NOMO-1 (cell line): ENCODE results near the gene CDC7.
"Not testable (repeated sequence)": the region's sequence is repeated elsewhere in the genome, so short reads cannot be mapped to it uniquely, and the experiment has no call there.

Experiments
- DNase-seq, 2 experiments: peaks; one replicate each; lab custom pipeline; 2025; ENCODE audit not compliant: unreplicated experiment in 2 of 2; lab: John Stamatoyannopoulos, UW

The CDC7 gene

GRCh38 chr1:91507328-91507727 lies 6.7 kb downstream of the CDC7 start:
- no peak for DNase-seq

DNA sequence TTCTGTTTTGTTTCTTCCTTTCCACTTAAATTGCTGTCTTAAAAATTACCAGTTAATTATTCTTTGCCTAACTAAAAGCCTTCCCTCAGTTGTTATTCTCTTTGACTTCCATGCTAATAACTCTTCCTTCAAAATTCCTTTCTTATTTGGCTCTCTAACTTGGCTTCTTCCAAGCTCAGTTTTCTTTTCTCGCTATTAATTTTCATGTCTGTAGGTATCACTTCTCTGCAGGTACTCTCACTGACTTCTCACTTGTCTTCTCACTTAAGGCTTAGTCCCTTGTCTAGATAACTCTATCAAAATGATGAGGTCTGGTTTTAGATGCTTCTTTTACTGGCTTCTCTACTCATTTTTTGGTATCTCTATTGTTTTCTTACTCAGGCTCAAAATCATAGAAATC lies 10.1 kb downstream of the CDC7 start:
- no peak for DNase-seq

GRCh38 chr1:91511386-91511785 lies 10.7 kb downstream of the CDC7 start:
- DNase-seq, result peak in 1 of 2 experiments; percentile 18

GRCh38 chr1:91513160-91513559 lies 12.5 kb downstream of the CDC7 start:
- DNase-seq, result no peak

DNA sequence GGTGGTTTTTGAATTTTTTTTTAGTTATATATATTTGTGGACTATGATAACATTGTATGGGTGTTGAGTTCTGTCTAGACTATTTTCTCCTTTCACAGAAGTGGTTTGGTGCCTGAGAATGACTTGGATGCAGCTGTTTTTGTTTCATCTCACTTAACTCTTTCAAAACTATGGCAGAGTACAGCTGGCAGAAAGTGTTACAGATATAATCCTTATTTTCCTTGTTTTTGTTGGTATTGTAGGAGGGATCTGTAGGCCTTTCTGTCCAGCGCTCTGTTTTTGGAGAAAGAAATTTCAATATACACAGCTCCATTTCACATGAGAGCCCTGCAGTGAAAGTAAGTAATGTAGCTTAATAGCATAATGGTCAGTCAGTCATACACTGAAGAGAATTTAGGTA lies 13.1 kb downstream of the CDC7 start:
- no peak for DNase-seq

DNA sequence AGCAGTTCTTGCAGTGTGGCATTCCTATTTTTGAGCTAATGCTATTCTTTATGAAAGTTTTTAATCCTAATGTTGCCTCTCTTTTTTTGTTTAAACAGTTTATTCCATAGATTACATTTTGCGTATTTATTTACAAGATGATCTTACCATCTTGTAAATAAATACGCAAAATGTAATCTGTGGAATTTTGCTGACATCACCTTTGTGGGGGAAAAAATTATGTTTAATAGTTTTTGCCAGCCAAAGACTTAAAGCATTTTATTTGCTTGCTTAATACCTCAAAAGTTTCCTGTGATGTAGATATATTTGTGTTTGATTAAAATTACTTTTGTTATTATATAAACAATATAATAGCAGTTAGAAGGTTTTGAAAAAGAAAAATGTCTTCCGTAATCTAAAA lies 15.3 kb downstream of the CDC7 start:
- DNase-seq, result no peak

- DNase-seq, result not testable (repeated sequence)
Observed at GRCh38 chr1:91516605-91517004, 16.0 kb downstream of the CDC7 start.

DNA sequence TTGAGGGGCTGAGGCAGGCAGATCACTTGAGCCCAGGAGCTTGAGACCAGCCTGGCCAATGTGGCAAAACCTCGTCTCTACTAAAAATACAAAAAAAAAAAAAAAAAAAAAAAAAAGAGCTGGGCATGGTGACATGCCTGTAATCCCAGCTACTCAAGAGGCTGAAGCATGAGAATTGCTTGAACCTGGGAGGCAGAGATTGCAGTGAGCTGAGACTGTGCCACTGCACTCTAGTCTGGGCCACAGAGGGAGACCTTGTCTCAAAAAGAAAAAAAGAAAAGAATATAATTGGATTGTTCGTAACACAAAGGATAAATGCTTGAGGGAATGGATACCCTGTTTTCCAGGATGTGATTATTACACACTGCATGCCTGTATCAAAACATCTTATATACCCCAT lies 18.5 kb downstream of the CDC7 start:
- DNase-seq, result not testable (repeated sequence)

- DNase-seq, result no peak
Observed at GRCh38 chr1:91520942-91521507, 20.4 kb downstream of the CDC7 start.

- DNase-seq, result no peak
Observed at GRCh38 chr1:91523482-91523881, 22.8 kb downstream of the CDC7 start.

GRCh38 chr1:91526496-91526895 lies 25.8 kb downstream of the CDC7 start:
- no peak for DNase-seq

DNA sequence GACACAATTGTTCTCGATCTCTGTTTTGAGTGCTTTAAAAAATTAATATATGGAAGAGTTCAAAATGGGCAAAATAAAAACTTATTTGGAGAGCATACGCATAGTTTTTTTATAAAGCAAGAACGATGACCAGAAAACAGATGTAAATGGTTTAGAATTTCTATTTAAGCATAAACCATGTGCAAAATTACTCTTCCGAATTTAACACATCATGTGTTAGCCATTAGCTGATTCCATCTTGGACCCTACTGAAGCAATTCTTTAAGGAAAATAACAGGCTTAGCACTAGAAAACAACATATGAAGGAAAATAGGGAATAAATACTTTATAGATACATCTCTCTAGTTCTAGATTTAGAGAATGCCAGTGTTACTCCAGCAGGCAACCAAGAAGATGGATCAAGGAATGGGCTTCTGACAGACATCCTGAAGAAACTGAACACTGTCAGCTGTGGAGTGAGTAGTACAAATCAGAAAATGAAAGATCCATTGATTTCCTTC lies 26.7 kb downstream of the CDC7 start:
- no peak for DNase-seq

DNA sequence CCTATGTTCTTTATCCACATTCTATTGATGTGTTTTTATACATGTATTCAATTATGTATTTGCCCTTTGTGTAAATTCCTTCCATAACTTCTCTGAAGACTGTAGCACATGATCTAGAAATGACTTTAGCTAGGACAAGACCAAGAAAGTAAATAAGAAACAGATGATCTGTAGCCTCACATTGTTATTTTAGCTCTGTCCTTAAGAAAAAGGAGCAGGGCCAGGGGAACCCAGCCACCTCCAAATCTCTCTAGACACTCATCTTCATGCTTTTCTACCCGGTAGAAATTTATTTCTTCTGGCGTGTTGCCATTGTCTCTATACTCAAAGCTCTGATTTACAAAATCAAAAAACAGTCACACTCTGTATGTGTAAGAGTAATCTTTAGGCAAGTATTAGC lies 27.1 kb downstream of the CDC7 start:
- no peak for DNase-seq

DNA sequence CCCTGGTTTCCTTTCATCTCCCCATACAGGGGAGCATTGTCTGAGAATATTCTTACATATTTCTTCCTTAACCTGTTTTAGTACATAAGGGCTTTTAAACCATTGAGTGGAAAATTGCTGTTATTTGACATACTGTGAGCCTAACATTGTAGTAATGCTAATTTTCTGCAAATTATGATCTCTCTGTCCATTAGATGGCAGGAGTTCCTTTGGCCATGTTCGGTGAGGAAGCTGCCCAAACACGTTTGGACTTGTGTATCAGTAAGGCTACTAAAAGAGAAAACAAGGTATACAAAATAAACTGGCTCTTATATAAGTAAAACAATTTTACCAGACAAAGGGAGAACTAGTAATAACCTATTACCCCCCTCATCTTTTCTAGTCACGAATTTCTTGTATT lies 29.2 kb downstream of the CDC7 start:
- no peak for DNase-seq

DNA sequence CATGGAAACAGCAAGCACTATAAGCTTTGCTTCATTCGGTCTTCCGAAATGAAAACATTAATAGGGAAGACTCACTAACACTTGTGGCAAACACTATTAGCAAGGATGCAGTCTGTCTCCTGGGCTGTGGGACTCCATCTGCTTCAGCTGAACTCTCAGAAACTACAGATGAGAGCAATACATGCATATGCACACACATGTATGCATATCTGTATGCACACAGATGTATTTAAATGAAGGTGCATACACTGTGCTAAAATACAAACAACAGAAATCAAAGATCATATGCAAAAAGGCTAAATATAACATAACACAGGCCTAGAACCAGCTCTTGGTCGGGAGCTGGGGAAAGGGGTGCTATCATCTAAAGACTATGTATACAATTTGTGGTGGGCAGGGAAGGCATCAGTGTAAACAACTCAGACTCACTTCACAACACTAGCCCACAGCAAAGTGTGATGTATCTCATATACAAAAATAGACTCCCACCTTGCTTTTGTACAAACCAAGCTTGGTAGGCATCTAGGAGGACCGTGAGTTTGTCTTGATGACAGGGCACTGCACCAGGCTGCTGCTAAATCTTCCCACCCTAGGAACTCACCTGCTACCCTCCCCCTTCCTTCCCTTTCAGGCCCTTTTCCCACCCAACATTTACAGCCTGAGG lies 32.8 kb downstream of the CDC7 start:
- DNase-seq, result no peak

- no peak for DNase-seq
Observed at GRCh38 chr1:91535441-91535840, 34.8 kb downstream of the CDC7 start.

GRCh38 chr1:91537281-91537986 lies 36.8 kb downstream of the CDC7 start:
- no peak for DNase-seq

- no peak for DNase-seq
Observed at GRCh38 chr1:91537987-91538304, 37.3 kb downstream of the CDC7 start.

DNA sequence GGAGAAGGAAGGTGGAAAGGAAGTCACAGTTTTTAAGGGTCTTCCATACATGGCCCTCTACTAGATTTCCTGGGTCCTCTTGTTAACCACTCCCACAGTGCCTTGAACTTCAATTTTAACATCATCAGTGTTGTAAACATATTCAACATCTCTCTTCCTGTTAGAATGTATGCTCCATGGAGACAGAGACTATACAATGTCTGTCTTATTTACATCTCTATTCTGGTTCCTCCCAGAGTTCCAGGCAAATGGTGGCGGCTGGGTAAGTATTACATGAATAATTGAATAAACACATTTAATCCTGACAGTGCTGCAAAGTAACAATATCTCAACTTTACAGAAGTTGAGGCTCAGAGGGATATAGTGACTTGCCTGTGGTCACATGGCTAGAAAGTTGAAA lies 40.3 kb downstream of the CDC7 start:
- DNase-seq, result no peak

- no peak for DNase-seq
Observed at GRCh38 chr1:91541918-91542533, 41.4 kb downstream of the CDC7 start.

DNA sequence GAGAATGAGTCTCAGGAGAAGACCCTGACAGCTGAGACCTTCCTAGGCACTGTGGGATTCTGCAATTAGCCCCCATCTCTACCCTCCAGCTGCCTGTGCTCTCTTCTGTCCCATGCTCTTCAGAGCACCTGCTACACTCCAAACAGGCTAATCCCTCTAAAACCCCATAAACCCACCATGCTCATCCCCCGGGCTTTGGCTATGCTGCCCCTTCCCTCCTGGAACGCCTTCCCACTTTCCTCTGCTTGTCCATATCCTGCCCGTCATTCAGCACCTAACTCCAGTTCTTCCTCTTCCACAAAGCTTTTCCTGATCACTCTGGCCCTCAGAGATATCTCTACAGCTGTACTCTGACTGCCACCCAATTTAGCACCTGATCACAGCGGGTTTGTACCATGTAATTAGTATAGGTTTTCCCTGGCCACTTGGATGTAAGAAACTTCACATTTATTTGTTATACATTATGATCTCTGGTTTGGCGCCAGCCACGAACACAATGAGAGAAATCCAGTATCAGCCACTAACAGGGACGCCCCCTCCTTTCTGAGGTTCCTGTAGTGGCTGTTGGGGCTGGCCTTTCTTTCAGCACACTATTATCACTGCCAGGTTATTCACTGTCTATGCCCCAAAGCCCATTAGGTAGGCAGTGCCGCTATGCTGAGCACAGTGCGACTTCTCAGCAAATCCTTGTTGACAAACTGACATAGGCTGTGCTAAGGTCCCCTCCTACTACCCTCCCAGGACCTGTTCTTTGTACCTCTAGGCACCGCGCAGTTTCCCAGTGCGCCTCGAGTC lies 45.1 kb downstream of the CDC7 start:
- no peak for DNase-seq
